ENCODE results near the gene ASB9. TPM values are rescaled to one million over a fixed set of nuclear protein-coding genes. Genes with fewer than 3 reads are reported as not detected.
"Not testable (repeated sequence)": the region's sequence is repeated elsewhere in the genome, so short reads cannot be mapped to it uniquely, and the experiment has no call there.

Gene ASB9
- 1.7 TPM for total RNA-seq

- DNase-seq = peak; percentile 36
These were observed at the start of gene ASB9 for GRCh38 chrX:15269618-15270521. Gene ASB9 (minus strand): TSS chrX:15270083. CDS start chrX:15269874, 209 bp downstream.

GRCh38 chrX:15319075-15319474 is 49.2 kb upstream of the ASB9 start:
- DNase-seq = no peak

- no peak for DNase-seq
These were observed 45.6 kb upstream of the ASB9 start, which contains the start of gene ASB11 for GRCh38 chrX:15315509-15315908. Gene ASB11 (minus strand): TSS chrX:15315640. CDS start chrX:15315605, 35 bp downstream.

GRCh38 chrX:15314472-15314871 is 44.6 kb upstream of the ASB9 start:
- no peak for DNase-seq

GRCh38 chrX:15311119-15311518 is 41.2 kb upstream of the ASB9 start:
- DNase-seq = no peak

- peak; percentile 75 for DNase-seq
These were observed 40.2 kb upstream of the ASB9 start for GRCh38 chrX:15310117-15310516.

- not testable (repeated sequence) for DNase-seq
These were observed 36.0 kb upstream of the ASB9 start for GRCh38 chrX:15305899-15306298.

- DNase-seq = no peak
These were observed 32.0 kb upstream of the ASB9 start for GRCh38 chrX:15301924-15302323.

- peak; percentile 13 for DNase-seq
These were observed 30.3 kb upstream of the ASB9 start for GRCh38 chrX:15299941-15300851.

GRCh38 chrX:15298780-15299179 is 28.9 kb upstream of the ASB9 start:
- no peak for DNase-seq

GRCh38 chrX:15298201-15298600 is 28.3 kb upstream of the ASB9 start:
- DNase-seq = no peak

- no peak for DNase-seq
These were observed 23.6 kb upstream of the ASB9 start for GRCh38 chrX:15293451-15293850.

GRCh38 chrX:15292861-15293260 is 23.0 kb upstream of the ASB9 start:
- DNase-seq = no peak

- DNase-seq = no peak
These were observed 7.7 kb upstream of the ASB9 start for GRCh38 chrX:15277604-15278003.

GRCh38 chrX:15274946-15275345 is 5.1 kb upstream of the ASB9 start:
- DNase-seq = no peak

GRCh38 chrX:15273275-15273674 is 3.4 kb upstream of the ASB9 start:
- DNase-seq = not testable (repeated sequence)

- DNase-seq = no peak
These were observed 1.9 kb upstream of the ASB9 start for GRCh38 chrX:15271757-15272156.

- DNase-seq = no peak
These were observed 763 bp downstream of the ASB9 start for GRCh38 chrX:15269120-15269519.

GRCh38 chrX:15254852-15255251 is 15.0 kb downstream of the ASB9 start:
- DNase-seq = no peak

GRCh38 chrX:15245896-15246295 is 24.0 kb downstream of the ASB9 start:
- DNase-seq = no peak

- DNase-seq = no peak
These were observed 25.5 kb downstream of the ASB9 start for GRCh38 chrX:15244421-15244820.

- peak; percentile 25 for DNase-seq
These were observed 26.9 kb downstream of the ASB9 start for GRCh38 chrX:15242899-15243555.

Data from skin of body (tissue), 2 donors.